Psoas muscle (tissue), 8 donors: ENCODE measurements around the gene PSRC1. TPM values are rescaled to one million over a fixed set of nuclear protein-coding genes. Genes with fewer than 3 reads are reported as not detected.
A peak's percentile ranks its signal among the peaks of the same experiment; 100 is the strongest.

Source experiments
- ATAC-seq, 4 donors: fragments of 200-7000 bp; cut with Tn5 transposase; one replicate each; pipeline ENCODE4 v1.9.1; 2020; ENCODE audit warnings: moderate library complexity in 3 of 4, mild to moderate bottlenecking in 2 of 4
- DNase-seq, 2 donors: peaks; one replicate each; pipeline ENCODE4 v3.0.0-alpha.2; 2020
- H3K27ac ChIP-seq: fragments of 200-600 bp; one replicate; pipeline ENCODE4 v1.8.0; 2022
- H3K27me3 ChIP-seq, 3 donors: fragments of 200-600 bp in 1 of 3; one replicate each; pipeline versions ENCODE4 v1.6.1 to v1.8.0; 2013 to 2022; ENCODE audit warnings: low read length in 2 of 3, mild to moderate bottlenecking in 2 of 3, moderate library complexity in 1 of 3; ENCODE audit not compliant: insufficient read depth in 3 of 3
- H3K36me3 ChIP-seq, 2 donors: fragments of 200-600 bp in 1 of 2; one replicate each; pipeline versions ENCODE4 v1.6.1 to v1.8.0; 2013 to 2022; ENCODE audit warnings: low read depth in 1 of 2, mild to moderate bottlenecking in 1 of 2, moderate library complexity in 1 of 2; ENCODE audit not compliant: insufficient read depth in 1 of 2
- H3K4me1 ChIP-seq: fragments of 200-600 bp; one replicate; pipeline ENCODE4 v1.8.0; 2022
- H3K4me3 ChIP-seq: fragments of 200-600 bp; one replicate; pipeline ENCODE4 v1.8.0; 2022; ENCODE audit warnings: mild to moderate bottlenecking
- H3K9me3 ChIP-seq: fragments of 200-600 bp; one replicate; pipeline ENCODE4 v1.8.0; 2022
- CTCF ChIP-seq: fragments of 200-600 bp; IDR thresholded peaks from one replicate; pipeline ENCODE4 v1.8.0; 2022; ENCODE audit warnings: antibody characterized with exemption
- whole genome bisulfite sequencing, 3 donors: extraction: QIAGEN DNeasy Blood & Tissue Kit; methylation state at CpG; one replicate each; pipeline versions ENCODE4 v1.1.6 to v1.1.7; 2013; 5-methylcytosine and 5-hydroxymethylcytosine counted together
- intact Hi-C, 2 donors: fragments of 100-400 bp; cut with DNase I; formaldehyde crosslinking; loops; one replicate each; pipeline versions ENCODE4 v1.11.0 to v1.14.2; 2022
- polyA plus RNA-seq, 3 donors: library from polyadenylated mRNA; stranded (reverse); fragments of 200-250 nt; gene quantifications; one replicate each; pipeline ENCODE4 v1.2.3, GENCODE V29; 2013
- total RNA-seq, 4 donors: library from RNA; stranded (reverse); fragmentation: NEBNext Ultra II Directional in 2 of 4; extraction: Animal tissue kit (Norgen Biotek cat#: 25700) in 2 of 4; gene quantifications; one replicate each; pipeline versions ENCODE4 v1.2.1 to v1.2.4, GENCODE V29; 2021 to 2023
- donor health status: healthy with polysubstance abuse.
- donor health status: DM: no; HTN: no; CAD: no; lungs with moderate emphysema.
- donor health status: Bipolar disorder and iron deficiency.
- donor health status: healthy.
- donor health status: DM: yes; HTN: yes; CAD: no.
- donor health status: DM: no; HTN: no; CAD: no.
- donor health status: DM: no; HTN: no; CAD: no.
- donor health status: DM: yes; HTN: yes; CAD: no.

PSRC1 gene
- total and polyA plus RNA-seq, 7 donors: 0.14 to 2.0 (median 0.60) TPM

DNA sequence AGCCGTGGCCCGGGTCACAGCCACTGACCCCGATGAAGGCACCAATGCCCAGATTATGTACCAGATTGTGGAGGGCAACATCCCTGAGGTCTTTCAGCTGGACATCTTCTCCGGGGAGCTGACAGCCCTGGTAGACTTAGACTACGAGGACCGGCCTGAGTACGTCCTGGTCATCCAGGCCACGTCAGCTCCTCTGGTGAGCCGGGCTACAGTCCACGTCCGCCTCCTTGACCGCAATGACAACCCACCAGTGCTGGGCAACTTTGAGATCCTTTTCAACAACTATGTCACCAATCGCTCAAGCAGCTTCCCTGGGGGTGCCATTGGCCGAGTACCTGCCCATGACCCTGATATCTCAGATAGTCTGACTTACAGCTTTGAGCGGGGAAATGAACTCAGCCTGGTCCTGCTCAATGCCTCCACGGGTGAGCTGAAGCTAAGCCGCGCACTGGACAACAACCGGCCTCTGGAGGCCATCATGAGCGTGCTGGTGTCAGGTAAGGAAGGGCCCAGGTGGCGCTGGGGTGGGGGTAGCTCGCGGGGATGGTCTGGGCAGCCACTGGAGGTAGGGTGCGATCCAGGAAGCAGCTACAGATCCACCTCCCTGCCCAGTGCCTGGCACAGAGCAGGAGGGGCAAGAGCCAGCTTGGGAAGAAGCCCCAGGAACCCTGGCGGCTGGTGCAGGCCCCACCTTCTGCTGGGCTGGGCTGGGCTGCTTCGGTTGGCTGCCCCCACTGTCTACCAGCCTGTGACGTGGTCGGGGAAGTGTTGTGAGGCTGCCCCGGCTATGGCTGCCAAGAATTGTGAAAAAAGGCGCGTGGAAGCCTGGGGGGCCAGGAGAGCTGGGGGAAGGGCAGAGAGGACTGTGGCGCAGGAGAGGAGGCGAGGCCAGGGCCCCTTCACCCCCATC is 29.8 kb downstream of the PSRC1 start:
- H3K4me1 ChIP-seq: peaks cover 27% of the 10 kb centered on the region
- H3K27me3 ChIP-seq: no peaks in the 10 kb centered on the region
- peak overlapping the region; percentile 67 for H3K27ac ChIP-seq
- DNase-seq (peak in 1 of 2 donors; percentile 71), ATAC-seq (peak; percentile 52 to 73 (median 62))
- intact Hi-C loops: no loop called here
- H3K36me3 ChIP-seq: no peaks in the 10 kb centered on the region
- no peak for TF ChIP-seq CTCF
- no peaks in the 10 kb centered on the region for H3K9me3 ChIP-seq
- WGBS, 3 donors: 56 to 69% (median 65%) methylated on average over 33 of the region's 33 CpGs
- peak overlapping the region; percentile 47 for H3K4me3 ChIP-seq

DNA sequence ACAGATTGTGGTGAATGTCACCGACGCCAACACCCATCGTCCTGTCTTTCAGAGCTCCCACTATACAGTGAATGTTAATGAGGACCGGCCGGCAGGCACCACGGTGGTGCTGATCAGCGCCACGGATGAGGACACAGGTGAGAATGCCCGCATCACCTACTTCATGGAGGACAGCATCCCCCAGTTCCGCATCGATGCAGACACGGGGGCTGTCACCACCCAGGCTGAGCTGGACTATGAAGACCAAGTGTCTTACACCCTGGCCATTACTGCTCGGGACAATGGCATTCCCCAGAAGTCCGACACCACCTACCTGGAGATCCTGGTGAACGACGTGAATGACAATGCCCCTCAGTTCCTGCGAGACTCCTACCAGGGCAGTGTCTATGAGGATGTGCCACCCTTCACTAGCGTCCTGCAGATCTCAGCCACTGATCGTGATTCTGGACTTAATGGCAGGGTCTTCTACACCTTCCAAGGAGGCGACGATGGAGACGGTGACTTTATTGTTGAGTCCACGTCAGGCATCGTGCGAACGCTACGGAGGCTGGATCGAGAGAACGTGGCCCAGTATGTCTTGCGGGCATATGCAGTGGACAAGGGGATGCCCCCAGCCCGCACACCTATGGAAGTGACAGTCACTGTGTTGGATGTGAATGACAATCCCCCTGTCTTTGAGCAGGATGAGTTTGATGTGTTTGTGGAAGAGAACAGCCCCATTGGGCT is 30.6 kb downstream of the PSRC1 start:
- 95 to 98% (median 97%) methylated on average over 31 of the region's 31 CpGs for WGBS, 3 donors
- H3K4me1 ChIP-seq: peaks cover 27% of the 10 kb centered on the region
- ATAC-seq (no peak), DNase-seq (peak in 1 of 2 donors; percentile 36)
- no peaks in the 10 kb centered on the region for H3K36me3 ChIP-seq
- H3K9me3 ChIP-seq: no peaks in the 10 kb centered on the region
- H3K27ac ChIP-seq: no peak overlapping the region
- no peak for TF ChIP-seq CTCF
- intact Hi-C loops: no loop called here
- H3K27me3 ChIP-seq: no peaks in the 10 kb centered on the region
- no peak overlapping the region for H3K4me3 ChIP-seq

DNA sequence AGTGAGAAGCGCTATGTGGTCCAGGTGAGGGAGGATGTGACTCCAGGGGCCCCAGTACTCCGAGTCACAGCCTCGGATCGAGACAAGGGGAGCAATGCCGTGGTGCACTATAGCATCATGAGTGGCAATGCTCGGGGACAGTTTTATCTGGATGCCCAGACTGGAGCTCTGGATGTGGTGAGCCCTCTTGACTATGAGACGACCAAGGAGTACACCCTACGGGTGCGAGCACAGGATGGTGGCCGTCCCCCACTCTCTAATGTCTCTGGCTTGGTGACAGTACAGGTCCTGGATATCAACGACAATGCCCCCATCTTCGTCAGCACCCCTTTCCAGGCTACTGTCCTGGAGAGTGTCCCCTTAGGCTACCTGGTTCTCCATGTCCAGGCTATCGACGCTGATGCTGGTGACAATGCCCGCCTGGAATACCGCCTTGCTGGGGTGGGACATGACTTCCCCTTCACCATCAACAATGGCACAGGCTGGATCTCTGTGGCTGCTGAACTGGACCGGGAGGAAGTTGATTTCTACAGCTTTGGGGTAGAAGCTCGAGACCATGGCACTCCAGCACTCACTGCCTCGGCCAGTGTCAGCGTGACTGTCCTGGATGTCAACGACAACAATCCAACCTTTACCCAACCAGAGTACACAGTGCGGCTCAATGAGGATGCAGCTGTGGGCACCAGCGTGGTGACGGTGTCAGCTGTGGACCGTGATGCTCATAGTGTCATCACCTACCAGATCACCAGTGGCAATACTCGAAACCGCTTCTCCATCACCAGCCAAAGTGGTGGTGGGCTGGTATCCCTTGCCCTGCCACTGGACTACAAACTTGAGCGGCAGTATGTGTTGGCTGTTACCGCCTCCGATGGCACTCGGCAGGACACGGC is 31.4 kb downstream of the PSRC1 start:
- Histone ChIP-seq H3K9me3 (no peaks in the 10 kb centered on the region), H3K4me3 (no peak overlapping the region), H3K4me1 (peaks cover 27% of the 10 kb centered on the region), H3K27me3 (no peaks in the 10 kb centered on the region), H3K36me3 (no peaks in the 10 kb centered on the region), H3K27ac (no peak overlapping the region)
- WGBS, 3 donors: 96% methylated on average over 32 of the region's 32 CpGs
- intact Hi-C loops: no loop called here
- no peak for TF ChIP-seq CTCF
- ATAC-seq: no peak
- DNase-seq: peak in 1 of 2 donors; percentile 44

DNA sequence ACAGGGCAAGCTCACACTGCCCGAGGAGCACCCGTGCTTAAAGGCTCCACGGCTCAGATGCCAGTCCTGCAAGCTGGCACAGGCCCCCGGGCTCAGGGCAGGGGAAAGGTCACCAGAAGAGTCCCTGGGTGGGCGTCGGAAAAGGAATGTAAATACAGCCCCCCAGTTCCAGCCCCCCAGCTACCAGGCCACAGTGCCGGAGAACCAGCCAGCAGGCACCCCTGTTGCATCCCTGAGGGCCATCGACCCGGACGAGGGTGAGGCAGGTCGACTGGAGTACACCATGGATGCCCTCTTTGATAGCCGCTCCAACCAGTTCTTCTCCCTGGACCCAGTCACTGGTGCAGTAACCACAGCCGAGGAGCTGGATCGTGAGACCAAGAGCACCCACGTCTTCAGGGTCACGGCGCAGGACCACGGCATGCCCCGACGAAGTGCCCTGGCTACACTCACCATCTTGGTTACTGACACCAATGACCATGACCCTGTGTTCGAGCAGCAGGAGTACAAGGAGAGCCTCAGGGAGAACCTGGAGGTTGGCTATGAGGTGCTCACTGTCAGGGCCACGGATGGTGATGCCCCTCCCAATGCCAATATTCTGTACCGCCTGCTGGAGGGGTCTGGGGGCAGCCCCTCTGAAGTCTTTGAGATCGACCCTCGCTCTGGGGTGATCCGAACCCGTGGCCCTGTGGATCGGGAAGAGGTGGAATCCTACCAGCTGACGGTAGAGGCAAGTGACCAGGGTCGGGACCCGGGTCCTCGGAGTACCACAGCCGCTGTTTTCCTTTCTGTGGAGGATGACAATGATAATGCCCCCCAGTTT is 32.3 kb downstream of the PSRC1 start:
- DNase-seq (peak in 1 of 2 donors; percentile 49), ATAC-seq (no peak)
- intact Hi-C loops: no loop called here
- Histone ChIP-seq H3K36me3 (no peaks in the 10 kb centered on the region), H3K27ac (no peak overlapping the region), H3K9me3 (no peaks in the 10 kb centered on the region), H3K27me3 (no peaks in the 10 kb centered on the region), H3K4me3 (peak overlapping the region; percentile 76), H3K4me1 (peaks cover 27% of the 10 kb centered on the region)
- TF ChIP-seq CTCF: no peak
- 82 to 90% (median 86%) methylated on average over 33 of the region's 33 CpGs for WGBS, 3 donors
